ENCODE data around the gene BAAT. TPM values are rescaled to one million over a fixed set of nuclear protein-coding genes. Genes with fewer than 3 reads are reported as not detected.

BAAT gene
- total RNA-seq, 1 donor from 2014 or later, result not detected

GRCh38 chr9:101398930-101399642 is 14.3 kb upstream of the BAAT start:
- ATAC-seq (ENCODE audit: low read depth) (peak; percentile 2), DNase-seq (no peak)
- no peak for TF ChIP-seq CTCF (IDR thresholded peaks at IDR 0.05)
- no peaks in the 10 kb centered on the region for H3K27me3 Mint-ChIP-seq
- ChIA-PET POLR2A (interaction anchor here (0.6 to 2.3 kb wide), 10 partner anchors 8 to 135 kb away, joined by 3 to 23 read pairs (median 5); partner anchors contain the start of gene RNF20), CTCF (interaction anchor here (1.4 kb wide), 1 partner anchor 131 kb away, joined by 3 read pairs; no protein-coding TSS in a partner anchor)
- H3K4me3 Mint-ChIP-seq, result peak overlapping the region; percentile 97
- H3K36me3 Mint-ChIP-seq (ENCODE audit: low read depth), result peaks cover 77% of the 10 kb centered on the region
- peaks cover 74% of the 10 kb centered on the region for H3K4me1 Mint-ChIP-seq
- peak overlapping the region; percentile 98 for H3K27ac Mint-ChIP-seq
- peaks cover 12% of the 10 kb centered on the region for H3K9me3 Mint-ChIP-seq
- intact Hi-C loops (cut with micrococcal nuclease), result loop anchor here (1.0 to 5.0 kb wide), 6 partner anchors 12 to 1577 kb away; partner anchors contain the start of genes ERP44, INVS, NR4A3 and RNF20

GRCh38 chr9:101398068-101398929 is 13.5 kb upstream of the BAAT start, which contains the start of the genes MRPL50 and ZNF189:
Gene MRPL50 (minus strand): TSS chr9:101398618. CDS start chr9:101398592, 26 bp downstream.
Gene ZNF189 (plus strand): TSS chr9:101398851. CDS start chr9:101399157, 306 bp downstream.
- Mint-ChIP-seq H3K27ac (peak within 1 kb of the TSS; percentile 98), H3K9me3 (peaks cover 5% of the 10 kb centered on the region), H3K4me1 (peaks cover 74% of the 10 kb centered on the region), H3K4me3 (peak within 1 kb of the TSS; percentile 97), H3K27me3 (no peaks in the 10 kb centered on the region), H3K36me3 (ENCODE audit: low read depth) (peaks cover 76% of the 10 kb centered on the region)
- intact Hi-C loops (cut with micrococcal nuclease), result loop anchor here (1.0 to 5.0 kb wide), 6 partner anchors 11 to 1576 kb away; partner anchors contain the start of genes ERP44, INVS, NR4A3 and RNF20
- peak; percentile 82 for DNase-seq
- CTCF ChIA-PET, result interaction anchor here (1.0 to 1.4 kb wide), 2 partner anchors 9 to 132 kb away, joined by 3 read pairs; no protein-coding TSS in a partner anchor
- POLR2A ChIA-PET, result interaction anchor here (0.6 to 2.3 kb wide), 8 partner anchors 8 to 135 kb away, joined by 3 to 23 read pairs (median 5); partner anchors contain the start of gene RNF20
- ATAC-seq (ENCODE audit: low read depth), result peak; percentile 94
- no peak for TF ChIP-seq CTCF (IDR thresholded peaks at IDR 0.05)

GRCh38 chr9:101397746-101398067 is 12.9 kb upstream of the BAAT start:
- H3K36me3 Mint-ChIP-seq (ENCODE audit: low read depth), result peaks cover 74% of the 10 kb centered on the region
- POLR2A ChIA-PET, result interaction anchor here (1.8 to 2.3 kb wide), 3 partner anchors 29 to 136 kb away, joined by 4 to 23 read pairs (median 5); partner anchors contain the start of gene RNF20
- CTCF ChIA-PET, result interaction anchor here (1.0 kb wide), 1 partner anchor 9 kb away, joined by 3 read pairs; no protein-coding TSS in a partner anchor

GRCh38 chr9:101394687-101395086 is 9.9 kb upstream of the BAAT start:
- intact Hi-C loops (cut with micrococcal nuclease), result loop anchor here (5.0 kb wide), 2 partner anchors 982 to 1572 kb away; partner anchors contain the start of gene NR4A3
- Mint-ChIP-seq H3K27me3 (no peaks in the 10 kb centered on the region), H3K4me1 (peaks cover 59% of the 10 kb centered on the region), H3K36me3 (ENCODE audit: low read depth) (peaks cover 69% of the 10 kb centered on the region), H3K27ac (no peak overlapping the region), H3K4me3 (peak overlapping the region; percentile 21), H3K9me3 (peaks cover 3% of the 10 kb centered on the region)
- ChIA-PET POLR2A (no interaction called here), CTCF (no interaction called here)
- ATAC-seq (ENCODE audit: low read depth), result no peak
- no peak for TF ChIP-seq CTCF (IDR thresholded peaks at IDR 0.05)
- no peak for DNase-seq

More at GRCh38 chr9:101397746-101398067, 12.9 kb upstream of the BAAT start:
- DNase-seq (no peak), ATAC-seq (ENCODE audit: low read depth) (no peak)
- H3K4me3 Mint-ChIP-seq, result peak overlapping the region; percentile 97
- peak overlapping the region; percentile 98 for H3K27ac Mint-ChIP-seq
- H3K9me3 Mint-ChIP-seq, result peaks cover 3% of the 10 kb centered on the region
- intact Hi-C loops (cut with micrococcal nuclease), result loop anchor here (1.0 to 5.0 kb wide), 6 partner anchors 10 to 1575 kb away; partner anchors contain the start of genes ERP44, INVS, NR4A3 and RNF20
- no peaks in the 10 kb centered on the region for H3K27me3 Mint-ChIP-seq
- no peak for TF ChIP-seq CTCF (IDR thresholded peaks at IDR 0.05)
- peaks cover 75% of the 10 kb centered on the region for H3K4me1 Mint-ChIP-seq

Measured in activated B cell treated with CpG ODN at 0.5 μM for 24 hours (primary cell).